HG03280 (cell line): ENCODE data around the gene LDLRAD3.
A peak's percentile ranks its signal among the peaks of the same experiment; 100 is the strongest.
"Not testable (repeated sequence)": the region's sequence is repeated elsewhere in the genome, so short reads cannot be mapped to it uniquely, and the experiment has no call there.

Source experiments
- ATAC-seq: cut with Tn5 transposase; IDR thresholded peaks from one replicate; pipeline ENCODE4 v1.9.1; 2021; ENCODE audit warnings: mild to moderate bottlenecking, moderate library complexity; ENCODE audit not compliant: unreplicated experiment

The LDLRAD3 gene

GRCh38 chr11:35943713-35944502 lies at the start of gene LDLRAD3:
Gene LDLRAD3, plus strand, starts transcription at chr11:35944062. Its CDS starts 37 bp downstream, at chr11:35944099.
- ATAC-seq: peak; percentile 53

DNA sequence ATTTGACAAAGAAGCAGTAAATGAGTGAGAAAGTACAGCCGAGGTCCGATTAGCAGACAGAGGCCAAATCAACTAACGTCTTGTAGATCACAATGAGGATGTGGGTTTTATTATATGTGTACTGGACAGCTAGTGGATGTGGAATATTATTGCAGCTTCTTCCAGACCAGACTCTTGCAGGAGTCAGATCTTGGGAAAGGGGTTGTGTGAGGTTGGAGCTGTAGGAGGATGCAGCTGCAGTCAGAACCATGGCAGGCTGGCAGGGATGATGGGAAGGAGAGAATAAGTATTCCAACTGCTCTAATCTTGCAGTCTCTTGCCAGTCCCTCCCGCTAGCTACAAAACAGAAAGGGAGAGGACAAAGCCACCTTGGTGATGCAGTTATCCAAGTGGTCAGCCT lies 46.8 kb upstream of the LDLRAD3 start:
- ATAC-seq: no peak

GRCh38 chr11:35902961-35903360 lies 40.9 kb upstream of the LDLRAD3 start:
- no peak for ATAC-seq

GRCh38 chr11:35905646-35906276 lies 38.1 kb upstream of the LDLRAD3 start:
- ATAC-seq: no peak

GRCh38 chr11:35906277-35906661 lies 37.6 kb upstream of the LDLRAD3 start:
- no peak for ATAC-seq

- ATAC-seq: no peak
Measured at GRCh38 chr11:35906681-35907080, 37.2 kb upstream of the LDLRAD3 start.

DNA sequence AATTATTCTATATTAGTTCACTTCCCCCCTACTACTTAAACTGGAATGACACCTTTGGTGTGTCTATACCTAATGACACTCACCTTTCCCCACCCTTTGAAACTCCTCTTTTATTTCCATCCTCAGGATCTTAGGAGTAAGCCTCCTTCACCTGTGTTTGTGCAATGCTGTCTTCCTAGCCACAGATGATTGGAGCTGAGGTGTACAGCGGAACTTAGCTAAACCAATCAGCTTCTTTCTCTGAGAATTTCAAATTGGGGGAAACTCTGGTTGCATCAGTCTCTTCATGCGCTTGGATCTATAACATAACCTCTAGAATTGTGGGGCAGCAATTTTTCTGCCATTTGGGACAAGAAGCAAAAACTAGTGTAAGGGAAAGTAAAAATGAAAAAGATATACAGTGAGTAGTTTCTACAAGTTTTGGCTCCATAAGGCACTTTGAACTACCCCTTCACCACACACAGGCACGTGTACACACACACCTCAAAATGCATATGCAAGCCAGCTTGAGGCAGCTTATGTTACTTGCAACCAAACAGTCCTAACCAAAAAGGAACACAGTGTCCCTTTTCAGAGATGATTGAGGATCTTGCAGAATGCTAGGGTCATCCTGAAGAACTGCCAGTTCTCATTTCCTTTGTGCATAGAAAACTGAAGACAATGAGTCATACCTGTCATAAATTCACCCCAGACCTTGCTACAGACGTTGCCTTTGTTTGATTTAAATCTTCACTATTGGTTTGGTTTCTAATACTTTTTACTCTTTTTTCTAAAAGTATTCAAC lies 36.0 kb upstream of the LDLRAD3 start:
- ATAC-seq: peak; percentile 63

DNA sequence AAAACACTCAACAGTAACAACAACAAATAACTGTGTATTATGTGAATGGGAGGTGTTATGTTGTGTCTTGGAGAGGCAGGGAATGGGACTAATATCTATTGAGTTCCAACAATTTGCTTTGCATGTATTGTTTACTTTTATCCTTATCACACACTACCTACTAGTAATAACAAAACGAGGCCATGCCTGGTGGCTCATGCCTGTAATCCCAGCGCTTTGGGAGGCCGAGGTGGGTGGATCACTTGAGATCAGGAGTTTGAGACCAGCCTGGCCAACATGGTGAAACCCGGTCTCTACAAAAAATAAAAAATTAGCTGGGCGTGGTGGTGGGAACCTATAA lies 35.5 kb upstream of the LDLRAD3 start:
- not testable (repeated sequence) for ATAC-seq

- no peak for ATAC-seq
Measured at GRCh38 chr11:35909511-35910265, 34.2 kb upstream of the LDLRAD3 start.

DNA sequence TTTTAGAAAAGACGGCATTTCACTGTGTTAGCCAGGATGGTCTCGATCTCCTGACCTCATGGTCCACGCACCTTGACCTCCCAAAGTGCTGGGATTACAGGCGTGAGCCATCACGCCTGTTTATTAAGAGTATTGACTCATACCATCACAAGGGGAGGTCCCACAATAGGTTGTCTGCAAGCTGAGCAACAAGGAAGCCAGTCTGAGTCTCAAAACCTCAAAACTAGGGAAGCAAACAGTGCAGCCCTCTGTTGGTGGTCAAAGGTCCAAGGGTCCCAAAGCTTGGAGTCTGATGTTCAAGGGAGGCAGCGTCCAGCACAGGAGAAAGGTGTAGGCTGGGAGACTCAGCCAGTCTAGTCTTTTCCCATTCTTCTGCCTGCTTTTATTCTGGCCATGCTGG lies 32.8 kb upstream of the LDLRAD3 start:
- ATAC-seq: no peak

- ATAC-seq: no peak
Measured at GRCh38 chr11:35911616-35912165, 32.2 kb upstream of the LDLRAD3 start.

DNA sequence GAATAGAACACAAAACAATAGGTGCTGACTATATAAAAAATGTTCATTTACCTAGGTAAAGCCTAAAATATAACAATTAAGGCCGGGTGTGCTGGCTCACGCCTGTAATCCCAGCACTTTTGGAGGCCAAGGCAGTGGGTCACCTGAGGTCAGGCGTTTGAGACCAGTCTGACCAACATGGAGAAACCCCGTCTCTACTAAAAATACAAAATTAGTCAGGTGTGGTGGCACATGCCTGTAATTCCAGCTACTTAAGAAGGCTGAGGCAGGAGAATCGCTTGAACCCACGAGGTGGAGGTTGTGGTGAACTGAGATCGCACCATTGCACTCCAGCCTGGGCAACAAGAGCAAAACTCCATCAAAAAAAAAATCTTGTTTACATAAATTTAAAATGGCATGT lies 31.4 kb upstream of the LDLRAD3 start:
- not testable (repeated sequence) for ATAC-seq

- ATAC-seq: no peak
Measured at GRCh38 chr11:35912883-35913624, 30.8 kb upstream of the LDLRAD3 start.

GRCh38 chr11:35914816-35915215 lies 29.0 kb upstream of the LDLRAD3 start:
- ATAC-seq: no peak

DNA sequence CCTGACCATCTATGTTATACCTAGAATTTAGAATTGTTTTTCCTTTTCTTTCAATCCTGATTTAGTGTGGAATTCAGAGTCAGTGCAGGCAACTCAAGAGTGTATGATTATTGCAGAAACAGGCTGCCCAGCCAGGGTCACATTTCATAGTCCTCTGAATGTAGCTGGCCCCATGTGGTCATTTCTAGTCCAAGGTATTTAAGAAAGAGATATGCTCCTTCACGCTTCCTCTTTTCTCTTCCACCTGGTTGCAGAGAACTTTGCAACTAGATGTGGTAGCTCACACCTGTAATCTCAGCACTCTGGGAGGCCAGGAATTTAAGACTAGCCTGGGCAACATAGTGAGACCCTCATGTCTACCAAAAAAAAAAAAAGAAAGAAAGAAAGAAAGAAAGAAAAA lies 27.6 kb upstream of the LDLRAD3 start:
- ATAC-seq: no peak

GRCh38 chr11:35917676-35918075 lies 26.2 kb upstream of the LDLRAD3 start:
- ATAC-seq: no peak

DNA sequence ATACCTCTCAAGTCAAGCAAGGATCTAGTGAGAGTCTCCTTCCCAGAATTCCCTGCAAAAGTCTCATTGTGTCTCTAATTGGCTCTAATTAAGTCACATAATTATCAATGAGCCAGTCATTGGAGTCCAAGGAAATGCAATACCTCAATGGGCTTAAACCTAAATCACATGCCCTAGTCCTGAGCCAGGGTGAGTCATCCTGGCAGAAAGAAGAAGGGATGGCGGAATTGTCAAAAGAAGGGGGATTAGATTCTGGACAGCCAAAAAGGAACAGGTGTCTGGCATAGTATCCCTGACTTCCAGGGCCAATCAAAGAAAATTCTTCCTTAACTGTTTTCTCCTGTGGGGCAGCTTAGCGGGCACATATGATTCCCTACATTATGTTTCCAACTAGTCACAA lies 25.1 kb upstream of the LDLRAD3 start:
- no peak for ATAC-seq

- no peak for ATAC-seq
Measured at GRCh38 chr11:35919244-35919643, 24.6 kb upstream of the LDLRAD3 start.

DNA sequence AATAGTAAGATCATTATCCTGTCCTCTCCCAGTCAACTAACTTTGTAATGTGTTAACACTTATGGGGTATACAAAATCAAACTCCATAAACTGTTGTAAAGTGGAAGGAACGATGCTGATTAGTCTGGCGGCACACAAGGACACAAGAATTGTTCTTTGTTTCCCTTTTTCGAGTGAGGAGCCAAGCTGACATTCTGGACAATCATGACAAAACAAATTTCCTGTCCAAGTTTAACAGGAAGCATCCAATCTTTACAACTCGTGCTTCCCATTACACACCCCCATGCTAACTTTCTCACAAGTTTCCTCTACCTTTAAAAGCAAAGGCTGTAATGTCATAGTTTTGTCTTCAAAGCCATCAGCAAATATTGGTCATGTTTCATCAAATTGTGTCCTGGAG lies 20.4 kb upstream of the LDLRAD3 start:
- ATAC-seq: no peak

DNA sequence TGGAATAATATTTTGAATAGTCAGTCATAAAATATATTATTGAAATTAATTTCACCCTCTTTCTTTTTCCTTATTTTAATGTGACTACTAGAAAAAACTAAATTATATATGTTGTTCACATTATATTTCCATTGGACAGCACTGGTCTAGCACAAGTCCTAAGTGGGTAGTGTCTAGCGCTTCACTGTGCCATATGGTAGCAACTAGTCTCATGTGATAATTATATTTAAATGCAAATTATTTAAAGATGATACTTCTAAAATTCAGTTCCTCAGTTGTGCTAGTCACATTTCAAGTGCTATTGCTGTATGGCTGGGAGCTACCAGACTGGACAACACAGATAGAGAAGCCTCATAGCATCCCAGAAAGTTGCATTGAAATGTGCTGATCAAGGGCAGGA lies 19.1 kb upstream of the LDLRAD3 start:
- no peak for ATAC-seq
